KMS-11 (cell line): Measurements from ENCODE around the gene CRELD2.

Source experiments
- H2AFZ ChIP-seq: fragments of 200-600 bp; sonication (generic); 2 replicates; pipeline ENCODE4 v1.6.1; 2016; ENCODE audit warnings: antibody characterized with exemption, mixed run types, low read depth
- H3K27ac ChIP-seq: fragments of 200-600 bp; sonication (generic); 2 replicates; pipeline ENCODE4 v1.6.1; 2016; ENCODE audit warnings: mild to moderate bottlenecking, mixed run types
- H3K27me3 ChIP-seq: fragments of 200-600 bp; sonication (generic); 2 replicates; pipeline ENCODE4 v1.6.1; 2017; ENCODE audit warnings: mild to moderate bottlenecking, low read depth, mixed run types, moderate library complexity; ENCODE audit not compliant: insufficient read depth
- H3K36me3 ChIP-seq: fragments of 200-600 bp; sonication (generic); 2 replicates; pipeline ENCODE4 v1.6.1; 2017; ENCODE audit warnings: mild to moderate bottlenecking, mixed run types; ENCODE audit not compliant: insufficient read depth
- H3K4me1 ChIP-seq: fragments of 200-600 bp; sonication (generic); 2 replicates; pipeline ENCODE4 v1.6.1; 2016; ENCODE audit warnings: mild to moderate bottlenecking, low read depth, mixed run types; ENCODE audit not compliant: poor library complexity, severe bottlenecking
- H3K4me2 ChIP-seq: fragments of 200-600 bp; sonication (generic); 2 replicates; pipeline ENCODE4 v1.7.0; 2016; ENCODE audit warnings: mild to moderate bottlenecking, mixed run types
- H3K4me3 ChIP-seq: fragments of 200-600 bp; sonication (generic); IDR thresholded peaks from 2 replicates; pipeline ENCODE4 v1.6.1; 2017; ENCODE audit warnings: low read depth, low read length, mixed read lengths; ENCODE audit not compliant: insufficient read depth
- H3K79me2 ChIP-seq: fragments of 200-600 bp; sonication (generic); 2 replicates; pipeline ENCODE4 v1.6.1; 2016; ENCODE audit warnings: low read depth, mixed run types; ENCODE audit not compliant: insufficient read depth
- H3K9ac ChIP-seq: fragments of 200-600 bp; sonication (generic); 2 replicates; pipeline ENCODE4 v1.6.1; 2016; ENCODE audit warnings: mild to moderate bottlenecking, mixed run types
- H4K20me1 ChIP-seq: fragments of 200-600 bp; sonication (generic); 2 replicates; pipeline ENCODE4 v1.6.1; 2016; ENCODE audit warnings: mild to moderate bottlenecking, mixed run types; ENCODE audit not compliant: insufficient read depth
- CTCF ChIP-seq: fragments of 200-600 bp; sonication (generic); conservative IDR thresholded peaks from 2 replicates; pipeline ENCODE4 v1.6.1; 2017; ENCODE audit warnings: low read depth, mild to moderate bottlenecking, antibody characterized with exemption, low read length, moderate library complexity, mixed read lengths

Gene CRELD2

GRCh38 chr22:49946612-49947295, 28.3 kb downstream of the CRELD2 start:
- Histone ChIP-seq H2AFZ (no peak overlapping the region), H3K27me3 (no peaks in the 10 kb centered on the region), H3K79me2 (no peaks in the 10 kb centered on the region), H3K4me1 (peaks cover 6% of the 10 kb centered on the region), H3K4me3 (no peak overlapping the region), H3K36me3 (no peaks in the 10 kb centered on the region), H3K9ac (no peak overlapping the region), H4K20me1 (no peaks in the 10 kb centered on the region), H3K4me2 (no peak overlapping the region), H3K27ac (no peak overlapping the region)
- TF ChIP-seq CTCF = no peak

GRCh38 chr22:49947296-49947622, 28.8 kb downstream of the CRELD2 start:
- no peak overlapping the region for H3K4me2 ChIP-seq
- H3K27ac ChIP-seq = no peak overlapping the region
- H3K79me2 ChIP-seq = no peaks in the 10 kb centered on the region
- H2AFZ ChIP-seq = no peak overlapping the region
- H3K4me1 ChIP-seq = peaks cover 6% of the 10 kb centered on the region
- H3K27me3 ChIP-seq = no peaks in the 10 kb centered on the region
- no peaks in the 10 kb centered on the region for H4K20me1 ChIP-seq
- H3K9ac ChIP-seq = no peak overlapping the region
- H3K4me3 ChIP-seq = no peak overlapping the region
- TF ChIP-seq CTCF = no peak
- no peaks in the 10 kb centered on the region for H3K36me3 ChIP-seq

- Histone ChIP-seq H3K27me3 (no peaks in the 10 kb centered on the region), H3K4me3 (no peak overlapping the region), H4K20me1 (no peaks in the 10 kb centered on the region), H3K9ac (no peak overlapping the region), H3K4me2 (no peak overlapping the region), H3K36me3 (no peaks in the 10 kb centered on the region), H2AFZ (no peak overlapping the region), H3K4me1 (peaks cover 6% of the 10 kb centered on the region), H3K79me2 (no peaks in the 10 kb centered on the region), H3K27ac (no peak overlapping the region)
- TF ChIP-seq CTCF = no peak
Observed at GRCh38 chr22:49948116-49948957, 29.9 kb downstream of the CRELD2 start.

- peaks cover 6% of the 10 kb centered on the region for H3K4me1 ChIP-seq
- no peaks in the 10 kb centered on the region for H3K36me3 ChIP-seq
- no peak overlapping the region for H3K9ac ChIP-seq
- no peak for TF ChIP-seq CTCF
- H3K79me2 ChIP-seq = no peaks in the 10 kb centered on the region
- H2AFZ ChIP-seq = no peak overlapping the region
- H3K27me3 ChIP-seq = no peaks in the 10 kb centered on the region
- H4K20me1 ChIP-seq = no peaks in the 10 kb centered on the region
- no peak overlapping the region for H3K4me3 ChIP-seq
- H3K4me2 ChIP-seq = no peak overlapping the region
- no peak overlapping the region for H3K27ac ChIP-seq
Observed at GRCh38 chr22:49948958-49949913, 30.8 kb downstream of the CRELD2 start.
